ENCODE data around the gene PCLO.

The PCLO gene

DNA sequence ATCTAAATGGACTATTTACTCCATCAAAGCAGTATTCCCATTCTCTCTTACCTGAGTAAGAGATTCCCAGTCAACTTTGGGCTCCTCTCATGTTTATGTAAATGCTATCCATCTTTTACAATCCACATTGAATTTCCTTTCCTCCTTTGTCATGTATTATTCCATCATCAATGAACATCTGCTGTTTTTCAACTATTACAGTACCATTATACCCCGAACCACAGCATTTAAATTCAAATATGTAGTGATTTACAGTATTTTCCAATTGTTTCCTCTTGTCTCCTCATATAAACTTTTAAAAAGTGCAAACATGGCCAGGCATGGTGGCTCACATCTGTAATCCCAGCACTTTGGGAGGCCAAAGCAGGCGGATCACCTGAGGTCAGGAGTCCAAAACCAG is 20.3 kb downstream of the PCLO start:
- no peaks in the 10 kb centered on the region for H3K27me3 ChIP-seq (replicated peaks; ENCODE audit: control insufficient read depth, insufficient read depth, low read length, poor library complexity, severe bottlenecking)
- H3K4me3 ChIP-seq (ENCODE audit: insufficient read depth, low read depth, low read length, poor library complexity, severe bottlenecking), result no peak overlapping the region
- no peak overlapping the region for H3K27ac ChIP-seq (ENCODE audit: insufficient read depth, low read length, poor library complexity, severe bottlenecking)
- no peaks in the 10 kb centered on the region for H3K36me3 ChIP-seq (ENCODE audit: control insufficient read depth, insufficient read depth, low read length)
- no peaks in the 10 kb centered on the region for H3K9me3 ChIP-seq (ENCODE audit: control insufficient read depth, low read length)
- DNase-seq, result no peak
- no peaks in the 10 kb centered on the region for H3K4me1 ChIP-seq (ENCODE audit: control insufficient read depth, insufficient read depth, low read length, poor library complexity, severe bottlenecking)

GRCh38 chr7:83141927-83142326 is 20.8 kb downstream of the PCLO start:
- DNase-seq, result no peak
- H3K36me3 ChIP-seq (ENCODE audit: control insufficient read depth, insufficient read depth, low read length), result no peaks in the 10 kb centered on the region
- no peaks in the 10 kb centered on the region for H3K9me3 ChIP-seq (ENCODE audit: control insufficient read depth, low read length)
- no peak overlapping the region for H3K27ac ChIP-seq (ENCODE audit: insufficient read depth, low read length, poor library complexity, severe bottlenecking)
- H3K27me3 ChIP-seq (replicated peaks; ENCODE audit: control insufficient read depth, insufficient read depth, low read length, poor library complexity, severe bottlenecking), result no peaks in the 10 kb centered on the region
- H3K4me1 ChIP-seq (ENCODE audit: control insufficient read depth, insufficient read depth, low read length, poor library complexity, severe bottlenecking), result no peaks in the 10 kb centered on the region
- H3K4me3 ChIP-seq (ENCODE audit: insufficient read depth, low read depth, low read length, poor library complexity, severe bottlenecking), result no peak overlapping the region

DNA sequence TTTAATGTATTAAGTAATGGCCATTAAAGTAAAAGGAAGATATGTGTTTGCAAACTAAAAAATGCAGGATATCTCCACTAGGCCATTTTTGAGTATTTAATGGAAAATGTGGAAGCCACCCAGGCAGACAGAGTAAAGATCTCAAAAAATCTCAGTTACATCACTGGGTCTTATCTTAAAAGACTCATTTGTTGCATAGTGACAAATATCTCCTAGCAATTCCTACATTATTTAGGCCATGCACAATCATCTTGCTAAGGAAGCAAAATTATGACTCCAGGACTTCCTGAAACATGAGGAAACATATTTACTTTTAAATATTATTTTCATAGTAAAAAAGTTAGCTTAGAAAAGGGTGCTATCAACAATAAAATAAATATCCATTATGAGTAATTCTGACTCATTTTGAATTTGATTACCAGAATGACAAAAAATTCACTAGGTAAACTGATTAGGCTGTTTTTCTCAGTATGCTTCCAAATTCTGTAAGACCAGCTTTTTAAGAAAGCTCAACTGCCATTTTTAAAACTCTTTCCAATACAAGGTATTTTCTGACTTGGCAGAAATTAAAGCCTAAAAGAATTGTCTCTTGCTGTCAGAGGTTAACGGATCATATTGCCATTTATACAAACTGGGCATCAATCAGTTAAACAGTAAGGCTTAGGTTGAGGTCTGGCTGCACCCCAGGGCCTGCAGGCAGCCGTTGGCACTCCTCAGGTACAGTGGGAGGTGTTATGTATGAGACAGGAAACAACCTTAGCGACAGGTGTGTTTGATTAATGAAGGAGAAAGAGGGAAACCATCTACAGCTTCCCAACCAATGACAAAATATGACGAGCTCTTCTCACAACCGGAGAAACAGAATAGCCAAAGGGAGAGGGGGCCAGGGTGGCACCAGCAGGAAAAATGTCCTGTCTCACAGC is 31.8 kb downstream of the PCLO start:
- Histone ChIP-seq H3K4me3 (ENCODE audit: insufficient read depth, low read depth, low read length, poor library complexity, severe bottlenecking) (no peak overlapping the region), H3K27me3 (replicated peaks; ENCODE audit: control insufficient read depth, insufficient read depth, low read length, poor library complexity, severe bottlenecking) (no peaks in the 10 kb centered on the region), H3K27ac (ENCODE audit: insufficient read depth, low read length, poor library complexity, severe bottlenecking) (no peak overlapping the region), H3K36me3 (ENCODE audit: control insufficient read depth, insufficient read depth, low read length) (no peaks in the 10 kb centered on the region), H3K4me1 (ENCODE audit: control insufficient read depth, insufficient read depth, low read length, poor library complexity, severe bottlenecking) (no peaks in the 10 kb centered on the region), H3K9me3 (ENCODE audit: control insufficient read depth, low read length) (no peaks in the 10 kb centered on the region)
- no peak for DNase-seq

DNA sequence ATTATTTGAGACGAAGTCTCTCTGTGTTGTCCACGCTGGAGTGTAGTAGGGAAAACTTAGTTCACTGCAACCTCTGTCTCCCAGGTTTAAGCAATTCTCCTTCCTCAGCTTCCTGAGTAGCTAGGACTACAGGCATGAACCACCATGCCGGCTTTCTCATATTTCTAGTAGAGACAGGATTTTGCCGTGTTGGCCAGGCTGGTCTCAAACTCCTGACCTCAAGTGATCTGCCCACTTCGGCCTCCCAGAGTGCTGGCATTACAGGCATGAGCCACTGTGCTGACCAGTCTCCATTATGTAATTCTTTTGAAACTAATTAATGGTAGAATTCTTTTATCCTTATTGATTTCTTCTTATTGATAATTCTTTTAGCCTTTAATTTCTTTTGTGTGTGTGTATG is 32.5 kb downstream of the PCLO start:
- Histone ChIP-seq H3K4me3 (ENCODE audit: insufficient read depth, low read depth, low read length, poor library complexity, severe bottlenecking) (no peak overlapping the region), H3K9me3 (ENCODE audit: control insufficient read depth, low read length) (no peaks in the 10 kb centered on the region), H3K4me1 (ENCODE audit: control insufficient read depth, insufficient read depth, low read length, poor library complexity, severe bottlenecking) (no peaks in the 10 kb centered on the region), H3K27me3 (replicated peaks; ENCODE audit: control insufficient read depth, insufficient read depth, low read length, poor library complexity, severe bottlenecking) (no peaks in the 10 kb centered on the region), H3K27ac (ENCODE audit: insufficient read depth, low read length, poor library complexity, severe bottlenecking) (no peak overlapping the region), H3K36me3 (ENCODE audit: control insufficient read depth, insufficient read depth, low read length) (no peaks in the 10 kb centered on the region)
- no peak for DNase-seq

- DNase-seq, result no peak
- no peaks in the 10 kb centered on the region for H3K27me3 ChIP-seq (replicated peaks; ENCODE audit: control insufficient read depth, insufficient read depth, low read length, poor library complexity, severe bottlenecking)
- no peak overlapping the region for H3K27ac ChIP-seq (ENCODE audit: insufficient read depth, low read length, poor library complexity, severe bottlenecking)
- no peaks in the 10 kb centered on the region for H3K36me3 ChIP-seq (ENCODE audit: control insufficient read depth, insufficient read depth, low read length)
- no peaks in the 10 kb centered on the region for H3K9me3 ChIP-seq (ENCODE audit: control insufficient read depth, low read length)
- H3K4me1 ChIP-seq (ENCODE audit: control insufficient read depth, insufficient read depth, low read length, poor library complexity, severe bottlenecking), result no peaks in the 10 kb centered on the region
- H3K4me3 ChIP-seq (ENCODE audit: insufficient read depth, low read depth, low read length, poor library complexity, severe bottlenecking), result no peak overlapping the region
These were observed 43.2 kb downstream of the PCLO start for GRCh38 chr7:83119494-83119893.

GRCh38 chr7:83119026-83119382 is 43.7 kb downstream of the PCLO start:
- Histone ChIP-seq H3K4me3 (ENCODE audit: insufficient read depth, low read depth, low read length, poor library complexity, severe bottlenecking) (no peak overlapping the region), H3K27me3 (replicated peaks; ENCODE audit: control insufficient read depth, insufficient read depth, low read length, poor library complexity, severe bottlenecking) (no peaks in the 10 kb centered on the region), H3K9me3 (ENCODE audit: control insufficient read depth, low read length) (no peaks in the 10 kb centered on the region), H3K27ac (ENCODE audit: insufficient read depth, low read length, poor library complexity, severe bottlenecking) (no peak overlapping the region), H3K36me3 (ENCODE audit: control insufficient read depth, insufficient read depth, low read length) (no peaks in the 10 kb centered on the region), H3K4me1 (ENCODE audit: control insufficient read depth, insufficient read depth, low read length, poor library complexity, severe bottlenecking) (no peaks in the 10 kb centered on the region)
- DNase-seq, result no peak

DNA sequence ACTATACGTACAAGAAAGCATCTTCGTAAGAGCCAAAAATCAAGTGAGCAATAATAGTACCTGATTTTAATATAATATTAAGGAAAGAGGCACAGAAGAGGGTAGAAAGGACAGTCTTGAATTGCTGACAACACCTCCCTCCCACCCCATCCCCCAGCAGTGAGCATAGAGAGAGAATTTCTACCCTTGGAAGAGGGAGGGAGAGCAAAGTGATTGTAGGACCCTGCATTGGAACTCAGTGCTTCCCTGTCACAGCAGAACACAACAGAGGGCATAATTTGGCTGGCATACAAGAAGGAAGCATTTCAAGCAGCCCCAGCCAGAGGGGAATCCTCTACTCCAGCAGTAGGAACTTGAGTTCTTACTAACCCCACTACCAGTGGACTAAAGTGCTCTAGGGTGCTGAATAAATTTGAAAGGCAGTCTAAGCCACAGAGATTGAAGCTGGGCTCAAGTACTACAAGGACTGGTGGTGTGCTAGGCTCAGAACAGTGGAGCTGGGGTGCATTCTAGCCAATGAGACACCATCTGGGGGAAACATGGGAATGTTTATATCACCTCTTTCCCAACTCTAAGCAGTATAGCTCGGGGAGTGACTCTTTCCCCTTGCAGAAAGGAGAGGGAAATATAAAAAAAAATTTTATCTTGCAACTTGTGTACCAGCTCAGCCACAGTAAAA is 44.2 kb downstream of the PCLO start:
- Histone ChIP-seq H3K4me3 (ENCODE audit: insufficient read depth, low read depth, low read length, poor library complexity, severe bottlenecking) (no peak overlapping the region), H3K9me3 (ENCODE audit: control insufficient read depth, low read length) (no peaks in the 10 kb centered on the region)

DNA sequence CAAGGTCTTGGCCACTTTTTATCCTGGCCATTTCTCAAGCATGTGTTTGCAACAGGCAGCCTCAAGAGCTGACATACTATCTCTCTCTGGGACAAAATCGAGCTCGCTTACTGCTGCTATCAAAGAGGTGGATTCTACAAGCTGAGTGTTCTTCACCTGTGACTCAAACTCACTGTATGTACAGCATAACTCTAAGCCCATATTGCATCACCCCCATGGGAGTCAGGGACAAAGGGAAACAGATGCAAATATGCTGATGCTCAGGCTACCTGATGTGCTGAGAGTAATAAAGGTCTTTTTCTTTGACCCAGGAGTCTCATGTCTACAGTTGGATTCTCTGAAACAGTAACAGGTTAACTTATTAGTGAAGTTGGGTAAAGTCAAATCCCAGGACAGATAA is 45.2 kb downstream of the PCLO start:
- no peaks in the 10 kb centered on the region for H3K9me3 ChIP-seq (ENCODE audit: control insufficient read depth, low read length)
- no peaks in the 10 kb centered on the region for H3K27me3 ChIP-seq (replicated peaks; ENCODE audit: control insufficient read depth, insufficient read depth, low read length, poor library complexity, severe bottlenecking)
- H3K4me3 ChIP-seq (ENCODE audit: insufficient read depth, low read depth, low read length, poor library complexity, severe bottlenecking), result no peak overlapping the region
- H3K36me3 ChIP-seq (ENCODE audit: control insufficient read depth, insufficient read depth, low read length), result no peaks in the 10 kb centered on the region
- H3K4me1 ChIP-seq (ENCODE audit: control insufficient read depth, insufficient read depth, low read length, poor library complexity, severe bottlenecking), result no peaks in the 10 kb centered on the region
- no peak overlapping the region for H3K27ac ChIP-seq (ENCODE audit: insufficient read depth, low read length, poor library complexity, severe bottlenecking)
- DNase-seq, result no peak

More for the DNA sequence above, 44.2 kb downstream of the PCLO start:
- Histone ChIP-seq H3K4me1 (ENCODE audit: control insufficient read depth, insufficient read depth, low read length, poor library complexity, severe bottlenecking) (no peaks in the 10 kb centered on the region), H3K27ac (ENCODE audit: insufficient read depth, low read length, poor library complexity, severe bottlenecking) (no peak overlapping the region), H3K27me3 (replicated peaks; ENCODE audit: control insufficient read depth, insufficient read depth, low read length, poor library complexity, severe bottlenecking) (no peaks in the 10 kb centered on the region), H3K36me3 (ENCODE audit: control insufficient read depth, insufficient read depth, low read length) (no peaks in the 10 kb centered on the region)
- DNase-seq, result no peak

DNA sequence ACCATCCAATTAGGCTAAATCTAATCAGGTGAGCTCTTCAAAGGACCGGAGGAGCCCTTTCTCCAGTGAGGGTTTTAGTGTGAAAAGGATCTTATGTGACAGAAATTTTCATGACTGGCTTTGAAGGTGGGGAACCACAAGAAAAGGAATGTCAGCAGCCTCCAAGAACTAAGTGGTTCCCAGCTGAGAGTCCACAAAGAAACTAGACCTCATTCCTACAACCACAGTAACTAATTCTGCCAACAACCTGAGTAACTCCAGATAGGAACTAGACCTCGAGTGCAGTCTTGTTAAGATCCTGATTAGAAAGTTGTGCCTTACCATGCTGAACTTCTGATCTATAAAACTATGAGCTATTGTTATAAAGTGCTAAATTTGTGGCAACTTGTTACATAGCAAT is 51.3 kb downstream of the PCLO start:
- no peaks in the 10 kb centered on the region for H3K4me1 ChIP-seq (ENCODE audit: control insufficient read depth, insufficient read depth, low read length, poor library complexity, severe bottlenecking)
- no peak overlapping the region for H3K4me3 ChIP-seq (ENCODE audit: insufficient read depth, low read depth, low read length, poor library complexity, severe bottlenecking)
- H3K27ac ChIP-seq (ENCODE audit: insufficient read depth, low read length, poor library complexity, severe bottlenecking), result no peak overlapping the region
- H3K36me3 ChIP-seq (ENCODE audit: control insufficient read depth, insufficient read depth, low read length), result no peaks in the 10 kb centered on the region
- no peaks in the 10 kb centered on the region for H3K9me3 ChIP-seq (ENCODE audit: control insufficient read depth, low read length)
- H3K27me3 ChIP-seq (replicated peaks; ENCODE audit: control insufficient read depth, insufficient read depth, low read length, poor library complexity, severe bottlenecking), result no peaks in the 10 kb centered on the region
- DNase-seq, result no peak

DNA sequence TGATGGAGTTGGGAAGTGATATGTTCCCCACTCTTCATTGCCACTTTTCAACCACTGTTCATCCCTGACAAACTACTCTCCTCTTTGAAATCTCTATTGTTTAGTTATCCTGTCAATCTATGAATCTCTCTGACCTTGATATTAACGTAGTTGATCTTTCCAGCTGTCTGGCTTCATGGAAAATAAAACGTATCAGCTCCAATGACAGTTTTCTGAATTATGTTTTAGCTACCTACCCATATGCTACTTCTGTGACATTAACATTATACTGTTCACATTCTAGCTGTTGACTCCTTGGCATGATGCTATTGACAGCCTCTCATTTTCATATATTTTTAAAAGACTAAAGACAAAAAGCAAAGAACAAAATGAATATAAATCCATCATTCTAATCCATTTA is 53.3 kb downstream of the PCLO start:
- Histone ChIP-seq H3K27me3 (replicated peaks; ENCODE audit: control insufficient read depth, insufficient read depth, low read length, poor library complexity, severe bottlenecking) (no peaks in the 10 kb centered on the region), H3K27ac (ENCODE audit: insufficient read depth, low read length, poor library complexity, severe bottlenecking) (no peak overlapping the region), H3K4me3 (ENCODE audit: insufficient read depth, low read depth, low read length, poor library complexity, severe bottlenecking) (no peak overlapping the region), H3K4me1 (ENCODE audit: control insufficient read depth, insufficient read depth, low read length, poor library complexity, severe bottlenecking) (no peaks in the 10 kb centered on the region), H3K9me3 (ENCODE audit: control insufficient read depth, low read length) (no peaks in the 10 kb centered on the region), H3K36me3 (ENCODE audit: control insufficient read depth, insufficient read depth, low read length) (no peaks in the 10 kb centered on the region)
- no peak for DNase-seq
